Body of pancreas (tissue), 4 donors: Measurements from ENCODE around the gene SHOC2.

Experiments used
- POLR2A ChIP-seq, 3 donors: fragments of 450-650 bp; IDR thresholded peaks; one replicate each; pipeline ENCODE4 v1.6.1; 2016; ENCODE audit warnings: antibody characterized with exemption in 3 of 3, mild to moderate bottlenecking in 2 of 3
- TF ChIP-seq, protein P1 (sequence below), 7 experiments: fragments of 450-650 bp in 4 of 7; fragments of 200-600 bp in 3 of 7; sonication (generic) in 3 of 7; IDR thresholded peaks; one replicate each; pipeline ENCODE4 v1.5.1; 2016 to 2019; ENCODE audit warnings: antibody characterized with exemption in 7 of 7

DNA sequence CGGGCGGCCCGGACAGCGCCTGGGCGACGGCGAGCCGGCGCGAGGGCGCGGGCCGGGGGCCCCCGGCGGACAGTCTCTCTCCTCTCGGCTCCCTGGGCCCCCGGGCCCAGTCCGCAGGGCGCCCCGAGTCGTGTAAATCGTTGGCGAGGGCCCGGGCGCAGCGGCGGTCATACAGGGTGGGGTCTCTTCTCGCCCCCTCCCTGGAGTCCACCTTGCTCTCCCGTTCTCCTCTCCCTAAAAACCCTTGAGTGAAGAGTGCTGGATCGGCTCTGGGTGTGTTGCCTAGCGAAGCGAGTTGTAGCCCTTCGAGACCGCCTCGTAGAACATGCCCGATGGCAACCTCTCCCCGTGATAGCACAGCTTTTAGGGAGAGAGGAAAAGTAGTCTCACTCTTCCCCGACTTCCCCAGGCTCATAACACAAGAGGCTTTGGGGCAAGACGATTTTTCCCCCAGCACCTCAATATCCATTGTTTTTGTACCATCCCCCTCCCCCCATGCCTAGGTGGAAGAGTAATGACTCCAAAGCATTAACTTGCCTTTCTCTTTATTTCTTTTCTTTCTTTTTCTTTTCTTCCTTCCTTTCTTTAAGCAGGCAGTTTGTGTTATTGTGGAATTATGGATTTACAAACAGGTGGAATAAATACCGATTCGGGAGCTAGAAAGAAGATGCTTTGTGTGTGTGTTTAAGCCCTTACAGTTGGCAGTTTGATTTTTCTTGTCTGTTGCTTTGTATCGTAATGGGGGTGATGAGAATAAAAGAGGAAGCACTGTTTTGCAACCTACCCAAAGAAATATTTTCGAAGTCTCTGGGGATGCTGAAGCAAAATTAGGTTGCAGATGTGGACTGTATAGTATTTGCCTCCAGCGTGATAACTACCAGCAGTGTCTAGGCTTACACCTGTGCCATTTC lies 822 bp downstream of the SHOC2 start:
- TF ChIP-seq, protein P1, sequence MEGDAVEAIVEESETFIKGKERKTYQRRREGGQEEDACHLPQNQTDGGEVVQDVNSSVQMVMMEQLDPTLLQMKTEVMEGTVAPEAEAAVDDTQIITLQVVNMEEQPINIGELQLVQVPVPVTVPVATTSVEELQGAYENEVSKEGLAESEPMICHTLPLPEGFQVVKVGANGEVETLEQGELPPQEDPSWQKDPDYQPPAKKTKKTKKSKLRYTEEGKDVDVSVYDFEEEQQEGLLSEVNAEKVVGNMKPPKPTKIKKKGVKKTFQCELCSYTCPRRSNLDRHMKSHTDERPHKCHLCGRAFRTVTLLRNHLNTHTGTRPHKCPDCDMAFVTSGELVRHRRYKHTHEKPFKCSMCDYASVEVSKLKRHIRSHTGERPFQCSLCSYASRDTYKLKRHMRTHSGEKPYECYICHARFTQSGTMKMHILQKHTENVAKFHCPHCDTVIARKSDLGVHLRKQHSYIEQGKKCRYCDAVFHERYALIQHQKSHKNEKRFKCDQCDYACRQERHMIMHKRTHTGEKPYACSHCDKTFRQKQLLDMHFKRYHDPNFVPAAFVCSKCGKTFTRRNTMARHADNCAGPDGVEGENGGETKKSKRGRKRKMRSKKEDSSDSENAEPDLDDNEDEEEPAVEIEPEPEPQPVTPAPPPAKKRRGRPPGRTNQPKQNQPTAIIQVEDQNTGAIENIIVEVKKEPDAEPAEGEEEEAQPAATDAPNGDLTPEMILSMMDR (IDR thresholded peaks at IDR 0.05), result no peak
- no peak for TF ChIP-seq POLR2A (IDR thresholded peaks at IDR 0.05)
